ENCODE results near the gene PLCD3. TPM values are rescaled to one million over a fixed set of nuclear protein-coding genes. Genes with fewer than 3 reads are reported as not detected.
A peak's percentile ranks its signal among the peaks of the same experiment; 100 is the strongest.

PLCD3 gene
- total RNA-seq, 2 experiments from 2014 or later, result 3.0 to 4.1 TPM

GRCh38 chr17:45098081-45098868, 34.0 kb downstream of the PLCD3 start:
- POLR2A ChIA-PET, result no interaction called here

GRCh38 chr17:45096926-45097325, 35.4 kb downstream of the PLCD3 start:
- Mint-ChIP-seq H3K36me3 (ENCODE audit: low read depth) (peaks cover 59% of the 10 kb centered on the region), H3K27me3 (no peaks in the 10 kb centered on the region), H3K27ac (no peak overlapping the region), H3K9me3 (no peaks in the 10 kb centered on the region), H3K4me1 (no peaks in the 10 kb centered on the region), H3K4me3 (no peak overlapping the region)
- POLR2A ChIA-PET, result no interaction called here
- CTCF ChIA-PET, result interaction anchor here (0.6 to 5.0 kb wide), 5 partner anchors 11 to 998 kb away, joined by 3 to 18 read pairs (median 4); partner anchors contain the start of gene ACBD4
- DNase-seq, result no peak

More at GRCh38 chr17:45098081-45098868, 34.0 kb downstream of the PLCD3 start:
- CTCF ChIA-PET, result interaction anchor here (1.0 to 2.4 kb wide), 10 partner anchors 9 to 219 kb away, joined by 3 to 12 read pairs (median 4); partner anchors contain the start of genes ACBD4 and MAP3K14
- H3K27me3 Mint-ChIP-seq, result no peaks in the 10 kb centered on the region
- no peaks in the 10 kb centered on the region for H3K4me1 Mint-ChIP-seq
- no peaks in the 10 kb centered on the region for H3K9me3 Mint-ChIP-seq
- H3K36me3 Mint-ChIP-seq (ENCODE audit: low read depth), result peaks cover 56% of the 10 kb centered on the region
- DNase-seq, result no peak
- H3K4me3 Mint-ChIP-seq, result no peak overlapping the region
- H3K27ac Mint-ChIP-seq, result no peak overlapping the region

GRCh38 chr17:45096141-45096540, 36.2 kb downstream of the PLCD3 start:
- POLR2A ChIA-PET, result interaction anchor here (0.5 kb wide), 1 partner anchor 74 kb away, joined by 3 read pairs; no protein-coding TSS in a partner anchor
- CTCF ChIA-PET, result interaction anchor here (0.6 to 5.0 kb wide), 4 partner anchors 10 to 150 kb away, joined by 3 to 18 read pairs (median 6); partner anchors contain the start of gene ACBD4
- Mint-ChIP-seq H3K4me1 (no peaks in the 10 kb centered on the region), H3K27ac (no peak overlapping the region), H3K4me3 (no peak overlapping the region), H3K27me3 (no peaks in the 10 kb centered on the region), H3K36me3 (ENCODE audit: low read depth) (peaks cover 61% of the 10 kb centered on the region), H3K9me3 (no peaks in the 10 kb centered on the region)
- no peak for DNase-seq

- Mint-ChIP-seq H3K4me1 (peaks cover 4% of the 10 kb centered on the region), H3K27ac (no peak overlapping the region), H3K27me3 (no peaks in the 10 kb centered on the region), H3K9me3 (no peaks in the 10 kb centered on the region), H3K36me3 (ENCODE audit: low read depth) (peaks cover 60% of the 10 kb centered on the region), H3K4me3 (no peak overlapping the region)
- ChIA-PET CTCF (interaction anchor here (0.6 to 5.0 kb wide), 4 partner anchors 8 to 276 kb away, joined by 3 to 18 read pairs (median 4); partner anchors contain the start of gene ACBD4), POLR2A (no interaction called here)
- DNase-seq, result no peak
Measured at GRCh38 chr17:45093444-45094110, 38.7 kb downstream of the PLCD3 start.

- POLR2A ChIA-PET, result no interaction called here
- no peaks in the 10 kb centered on the region for H3K27me3 Mint-ChIP-seq
- peaks cover 7% of the 10 kb centered on the region for H3K4me1 Mint-ChIP-seq
- H3K9me3 Mint-ChIP-seq, result no peaks in the 10 kb centered on the region
- H3K4me3 Mint-ChIP-seq, result no peak overlapping the region
- no peak for DNase-seq
- CTCF ChIA-PET, result interaction anchor here (0.6 to 5.0 kb wide), 3 partner anchors 42 to 1688 kb away, joined by 3 to 18 read pairs (median 4); partner anchors contain the start of gene ACBD4
- H3K27ac Mint-ChIP-seq, result no peak overlapping the region
- peaks cover 59% of the 10 kb centered on the region for H3K36me3 Mint-ChIP-seq (ENCODE audit: low read depth)
Measured at GRCh38 chr17:45092911-45093430, 39.3 kb downstream of the PLCD3 start.

- DNase-seq, result no peak
- Mint-ChIP-seq H3K4me1 (peaks cover 9% of the 10 kb centered on the region), H3K9me3 (no peaks in the 10 kb centered on the region), H3K27ac (no peak overlapping the region), H3K4me3 (no peak overlapping the region), H3K27me3 (no peaks in the 10 kb centered on the region), H3K36me3 (ENCODE audit: low read depth) (peaks cover 58% of the 10 kb centered on the region)
- ChIA-PET CTCF (interaction anchor here (0.6 to 1.3 kb wide), 3 partner anchors 127 to 1689 kb away, joined by 3 to 4 read pairs (median 3); no protein-coding TSS in a partner anchor), POLR2A (no interaction called here)
Measured at GRCh38 chr17:45091778-45092425, 40.4 kb downstream of the PLCD3 start.

- Mint-ChIP-seq H3K4me1 (peaks cover 9% of the 10 kb centered on the region), H3K36me3 (ENCODE audit: low read depth) (peaks cover 53% of the 10 kb centered on the region), H3K27me3 (no peaks in the 10 kb centered on the region), H3K27ac (no peak overlapping the region), H3K9me3 (no peaks in the 10 kb centered on the region), H3K4me3 (no peak overlapping the region)
- POLR2A ChIA-PET, result no interaction called here
- DNase-seq, result no peak
- CTCF ChIA-PET, result interaction anchor here (0.5 to 1.3 kb wide), 3 partner anchors 11 to 209 kb away, joined by 3 to 4 read pairs (median 4); no protein-coding TSS in a partner anchor
Measured at GRCh38 chr17:45090711-45091110, 41.6 kb downstream of the PLCD3 start.

GRCh38 chr17:45088741-45089140, 43.6 kb downstream of the PLCD3 start:
- no peak for DNase-seq
- ChIA-PET POLR2A (no interaction called here), CTCF (interaction anchor here (0.7 kb wide), 1 partner anchor 109 kb away, joined by 3 read pairs; no protein-coding TSS in a partner anchor)
- peaks cover 9% of the 10 kb centered on the region for H3K4me1 Mint-ChIP-seq
- H3K27ac Mint-ChIP-seq, result no peak overlapping the region
- no peaks in the 10 kb centered on the region for H3K27me3 Mint-ChIP-seq
- no peaks in the 10 kb centered on the region for H3K9me3 Mint-ChIP-seq
- peaks cover 46% of the 10 kb centered on the region for H3K36me3 Mint-ChIP-seq (ENCODE audit: low read depth)
- H3K4me3 Mint-ChIP-seq, result no peak overlapping the region

- H3K9me3 Mint-ChIP-seq, result no peaks in the 10 kb centered on the region
- no peaks in the 10 kb centered on the region for H3K27me3 Mint-ChIP-seq
- no peak overlapping the region for H3K4me3 Mint-ChIP-seq
- peaks cover 39% of the 10 kb centered on the region for H3K36me3 Mint-ChIP-seq (ENCODE audit: low read depth)
- peaks cover 9% of the 10 kb centered on the region for H3K4me1 Mint-ChIP-seq
- H3K27ac Mint-ChIP-seq, result peak overlapping the region; percentile 22
- POLR2A ChIA-PET, result no interaction called here
- no peak for DNase-seq
- CTCF ChIA-PET, result interaction anchor here (0.6 to 1.1 kb wide), 2 partner anchors 9 to 11 kb away, joined by 3 to 4 read pairs; no protein-coding TSS in a partner anchor
Measured at GRCh38 chr17:45087978-45088377, 44.3 kb downstream of the PLCD3 start.

GRCh38 chr17:45087504-45087975, 44.8 kb downstream of the PLCD3 start:
- no peak for DNase-seq
- POLR2A ChIA-PET, result no interaction called here
- CTCF ChIA-PET, result interaction anchor here (1.0 to 1.1 kb wide), 2 partner anchors 12 to 16 kb away, joined by 4 read pairs; no protein-coding TSS in a partner anchor
- H3K27me3 Mint-ChIP-seq, result no peaks in the 10 kb centered on the region
- peaks cover 9% of the 10 kb centered on the region for H3K4me1 Mint-ChIP-seq
- no peak overlapping the region for H3K4me3 Mint-ChIP-seq
- no peaks in the 10 kb centered on the region for H3K9me3 Mint-ChIP-seq
- H3K27ac Mint-ChIP-seq, result no peak overlapping the region
- peaks cover 37% of the 10 kb centered on the region for H3K36me3 Mint-ChIP-seq (ENCODE audit: low read depth)

GRCh38 chr17:45086865-45087503, 45.3 kb downstream of the PLCD3 start:
- no peak overlapping the region for H3K27ac Mint-ChIP-seq
- no peaks in the 10 kb centered on the region for H3K9me3 Mint-ChIP-seq
- H3K27me3 Mint-ChIP-seq, result no peaks in the 10 kb centered on the region
- H3K4me3 Mint-ChIP-seq, result no peak overlapping the region
- H3K36me3 Mint-ChIP-seq (ENCODE audit: low read depth), result peaks cover 33% of the 10 kb centered on the region
- ChIA-PET CTCF (interaction anchor here (1.0 to 1.4 kb wide), 4 partner anchors 9 to 48 kb away, joined by 3 to 4 read pairs (median 4); partner anchors contain the start of gene ACBD4), POLR2A (no interaction called here)
- no peak for DNase-seq
- peaks cover 9% of the 10 kb centered on the region for H3K4me1 Mint-ChIP-seq

GRCh38 chr17:45086391-45086790, 45.9 kb downstream of the PLCD3 start:
- DNase-seq, result no peak
- Mint-ChIP-seq H3K27me3 (no peaks in the 10 kb centered on the region), H3K4me1 (peaks cover 9% of the 10 kb centered on the region), H3K9me3 (no peaks in the 10 kb centered on the region), H3K36me3 (ENCODE audit: low read depth) (peaks cover 38% of the 10 kb centered on the region), H3K27ac (no peak overlapping the region), H3K4me3 (no peak overlapping the region)
- ChIA-PET CTCF (interaction anchor here (1.0 to 1.4 kb wide), 3 partner anchors 10 to 49 kb away, joined by 3 to 4 read pairs (median 3); partner anchors contain the start of gene ACBD4), POLR2A (no interaction called here)
